Ovary (tissue), 3 donors: ENCODE results near the gene MVD.

Source experiments
- CTCF ChIP-seq, 3 donors: fragments of 450-650 bp in 2 of 3; fragments of 200-600 bp in 1 of 3; IDR thresholded peaks; one replicate each; pipeline versions ENCODE4 v1.5.1 to v1.8.0; 2016 to 2022; ENCODE audit warnings: antibody characterized with exemption in 3 of 3, mild to moderate bottlenecking in 1 of 3
- EP300 ChIP-seq: sonication (generic); formaldehyde crosslinking; IDR thresholded peaks from one replicate; pipeline ENCODE4 v1.6.1; 2017; ENCODE audit warnings: antibody characterized with exemption
- POLR2A ChIP-seq: fragments of 450-650 bp; IDR thresholded peaks from one replicate; pipeline ENCODE4 v1.6.1; 2017; ENCODE audit warnings: antibody characterized with exemption, mild to moderate bottlenecking, moderate library complexity
- donor health status: DM: no; HTN: no; CAD: no.

- TF ChIP-seq POLR2A (no peak), EP300 (no peak), CTCF (IDR thresholded peaks at IDR 0.05) (no peak)
Measured at GRCh38 chr16:88622125-88622524, 40.8 kb downstream of the MVD start.
